Thymus (tissue), 11 donors: ENCODE results near the gene C16orf86. TPM values are rescaled to one million over a fixed set of nuclear protein-coding genes. Genes with fewer than 3 reads are reported as not detected.
A peak's percentile ranks its signal among the peaks of the same experiment; 100 is the strongest.

Experiments
- DNase-seq, 9 donors: peaks; one replicate each; pipeline ENCODE4 v3.0.0-alpha.2; 2013; ENCODE audit warnings: low spot score in 9 of 9, low read depth in 6 of 9, missing footprints in 1 of 9
- H3K27ac ChIP-seq, 2 donors: one replicate each; pipeline ENCODE4 v1.5.1; 2013; ENCODE audit warnings: control low read depth in 1 of 2, low read depth in 1 of 2, low read length in 1 of 2, mild to moderate bottlenecking in 1 of 2, moderate library complexity in 1 of 2
- H3K27me3 ChIP-seq, 2 donors: one replicate each; pipeline ENCODE4 v1.5.1; 2013; ENCODE audit warnings: low read length in 1 of 2; ENCODE audit not compliant: control insufficient read depth in 2 of 2, insufficient read depth in 1 of 2
- H3K36me3 ChIP-seq, 2 donors: one replicate each; pipeline ENCODE4 v1.5.1; 2013; ENCODE audit warnings: low read length in 1 of 2, mild to moderate bottlenecking in 1 of 2, moderate library complexity in 1 of 2; ENCODE audit not compliant: control insufficient read depth in 2 of 2, insufficient read depth in 2 of 2
- H3K4me1 ChIP-seq, 2 donors: one replicate each; pipeline ENCODE4 v1.5.1; 2013; ENCODE audit warnings: low read length in 2 of 2; ENCODE audit not compliant: control insufficient read depth in 2 of 2, insufficient read depth in 2 of 2
- H3K4me3 ChIP-seq, 2 donors: one replicate each; pipeline ENCODE4 v1.5.1; 2013; ENCODE audit warnings: low read length in 2 of 2, control low read depth in 1 of 2, mild to moderate bottlenecking in 1 of 2
- H3K9me3 ChIP-seq, 2 donors: one replicate each; pipeline ENCODE4 v1.5.1; 2013; ENCODE audit warnings: low read length in 1 of 2, mild to moderate bottlenecking in 1 of 2; ENCODE audit not compliant: control insufficient read depth in 2 of 2, insufficient read depth in 1 of 2
- WGBS: extraction: QIAGEN DNeasy Blood & Tissue Kit; methylation state at CpG from one replicate; pipeline ENCODE4 v1.1.7; 2013; 5-methylcytosine and 5-hydroxymethylcytosine counted together
- polyA plus RNA-seq: library from polyadenylated mRNA; stranded (reverse); fragments of 200-250 nt; gene quantifications from one replicate; pipeline ENCODE4 v1.2.3, GENCODE V29; 2013
- total RNA-seq: library from RNA; stranded (reverse); fragments of 120-200 nt; gene quantifications from one replicate; pipeline ENCODE4 v1.2.4, GENCODE V29; 2013
- donor health status: healthy.

Gene C16orf86
- total and polyA plus RNA-seq, 2 donors, result 5.3 to 9.4 TPM

DNA sequence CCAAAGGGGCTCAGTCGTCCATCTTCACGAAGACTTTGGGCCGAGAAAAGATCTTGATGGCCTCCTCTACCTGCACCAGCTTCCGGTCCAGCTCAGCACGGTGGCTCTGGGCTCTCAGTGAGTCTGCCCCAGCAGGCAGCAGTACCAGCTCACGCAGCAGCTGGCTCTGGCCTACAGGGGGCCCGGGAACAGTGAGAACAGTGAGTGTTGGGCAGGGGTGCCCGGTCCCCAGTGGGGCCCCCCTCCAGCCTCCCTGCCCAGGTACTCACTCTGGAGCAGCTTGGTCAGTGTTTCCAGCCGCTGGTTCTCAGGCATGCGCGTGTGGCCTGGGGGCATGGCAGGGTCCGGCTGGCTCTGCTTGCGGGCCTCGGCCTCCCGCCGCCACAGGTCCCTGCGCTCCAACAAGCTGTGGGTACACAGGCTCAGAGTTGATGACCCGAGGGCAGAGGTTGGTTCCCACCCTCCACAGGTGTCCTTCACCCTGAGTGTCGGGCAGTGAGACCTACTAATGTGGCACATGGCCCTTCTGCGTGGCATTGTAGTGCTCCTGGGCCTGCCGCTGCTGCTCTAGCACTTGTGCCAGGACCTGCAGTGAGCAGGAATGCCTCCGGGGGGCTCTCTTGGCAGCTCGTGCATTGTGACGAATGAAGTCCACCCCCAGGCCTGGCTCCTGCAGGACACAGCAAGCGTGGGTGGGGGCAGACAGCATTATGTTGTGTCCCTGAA, 3.3 kb upstream of the C16orf86 start:
- Histone ChIP-seq H3K27me3 (peaks cover 0 to 9% of the 10 kb centered on the region in 2 donors), H3K27ac (no peak overlapping the region), H3K4me3 (no peak overlapping the region), H3K9me3 (no peaks in the 10 kb centered on the region), H3K4me1 (peaks cover 30 to 51% of the 10 kb centered on the region in 2 donors), H3K36me3 (peaks cover 12 to 18% of the 10 kb centered on the region in 2 donors)
- WGBS, result 93% methylated on average over 25 of the region's 25 CpGs
- DNase-seq, result no peak

DNA sequence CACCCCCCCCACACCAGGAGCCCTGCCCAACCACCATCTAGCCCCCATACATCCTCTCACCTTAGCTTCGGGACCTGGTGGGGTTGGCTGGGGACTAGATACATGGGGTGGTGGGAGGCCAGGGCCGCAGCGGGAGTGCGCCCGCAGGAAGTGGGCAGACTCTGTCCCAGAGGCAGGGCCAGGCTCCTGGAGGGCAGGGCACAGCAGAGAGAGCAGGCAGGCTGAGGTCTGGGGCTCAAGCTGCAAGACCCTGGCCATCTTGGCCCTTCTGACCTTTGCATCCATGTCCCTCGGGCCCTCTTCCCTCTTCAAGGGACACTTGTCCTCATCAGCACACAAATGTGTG, 2.8 kb upstream of the C16orf86 start:
- DNase-seq, result no peak
- peaks cover 0 to 9% of the 10 kb centered on the region in 2 donors for H3K27me3 ChIP-seq
- no peaks in the 10 kb centered on the region for H3K9me3 ChIP-seq
- H3K36me3 ChIP-seq, result peaks cover 8 to 15% of the 10 kb centered on the region in 2 donors
- no peak overlapping the region for H3K27ac ChIP-seq
- H3K4me1 ChIP-seq, result peaks cover 31 to 49% of the 10 kb centered on the region in 2 donors
- WGBS, result 99% methylated on average over 6 of the region's 6 CpGs
- H3K4me3 ChIP-seq, result no peak overlapping the region

DNA sequence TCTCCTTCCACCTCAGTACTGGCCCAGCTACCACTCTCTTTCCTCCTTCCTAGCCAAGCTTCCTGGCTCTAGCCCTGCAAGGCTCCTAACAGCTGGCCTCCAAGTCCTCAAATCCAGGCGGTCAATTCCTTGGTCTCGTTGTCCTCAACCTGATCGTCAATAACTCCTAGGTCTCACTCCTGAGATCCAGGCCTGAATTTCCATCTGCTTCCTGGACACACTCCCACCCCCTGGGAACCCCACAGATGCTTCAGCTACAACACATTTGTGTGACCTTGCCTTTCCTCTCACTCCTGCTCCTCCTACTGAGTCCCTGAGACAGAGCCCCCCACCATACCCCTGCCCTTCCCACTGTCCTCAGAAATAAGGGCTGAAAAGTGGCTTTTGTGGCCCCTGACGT, 2.4 kb upstream of the C16orf86 start:
- Histone ChIP-seq H3K4me3 (no peak overlapping the region), H3K9me3 (no peaks in the 10 kb centered on the region), H3K36me3 (peaks cover 8 to 15% of the 10 kb centered on the region in 2 donors), H3K27me3 (peaks cover 0 to 9% of the 10 kb centered on the region in 2 donors), H3K27ac (no peak overlapping the region), H3K4me1 (peaks cover 27 to 45% of the 10 kb centered on the region in 2 donors)
- 99% methylated on average over 4 of the region's 4 CpGs for WGBS
- no peak for DNase-seq

GRCh38 chr16:67664871-67665270, 1.7 kb upstream of the C16orf86 start:
- Histone ChIP-seq H3K36me3 (peaks cover 8 to 15% of the 10 kb centered on the region in 2 donors), H3K27me3 (peaks cover 0 to 9% of the 10 kb centered on the region in 2 donors), H3K4me1 (peaks cover 25 to 41% of the 10 kb centered on the region in 2 donors), H3K27ac (no peak overlapping the region), H3K9me3 (no peaks in the 10 kb centered on the region), H3K4me3 (no peak overlapping the region)
- 98% methylated on average over 7 of the region's 7 CpGs for WGBS
- no peak for DNase-seq

GRCh38 chr16:67665598-67665997, 1.0 kb upstream of the C16orf86 start:
- no peak for DNase-seq
- 83% methylated on average over 5 of the region's 5 CpGs for WGBS
- H3K27ac ChIP-seq, result no peak overlapping the region

GRCh38 chr16:67666032-67666551, 522 bp upstream of the C16orf86 start:
- DNase-seq, result peak in 1 of 9 donors; percentile 28
- H3K36me3 ChIP-seq, result peaks cover 8 to 15% of the 10 kb centered on the region in 2 donors
- peaks cover 24 to 34% of the 10 kb centered on the region in 2 donors for H3K4me1 ChIP-seq
- peak overlapping the region; percentile 58 to 90 for H3K4me3 ChIP-seq
- H3K27me3 ChIP-seq, result peaks cover 0 to 9% of the 10 kb centered on the region in 2 donors
- no peak overlapping the region for H3K27ac ChIP-seq
- 3% methylated on average over 46 of the region's 46 CpGs for WGBS
- H3K9me3 ChIP-seq, result no peaks in the 10 kb centered on the region

More at GRCh38 chr16:67665598-67665997, 1.0 kb upstream of the C16orf86 start:
- peaks cover 8 to 15% of the 10 kb centered on the region in 2 donors for H3K36me3 ChIP-seq
- no peaks in the 10 kb centered on the region for H3K9me3 ChIP-seq
- H3K4me3 ChIP-seq, result peak overlapping the region in 1 of 2 donors; percentile 58
- peaks cover 0 to 9% of the 10 kb centered on the region in 2 donors for H3K27me3 ChIP-seq
- peaks cover 25 to 37% of the 10 kb centered on the region in 2 donors for H3K4me1 ChIP-seq

- peak overlapping the region; percentile 58 to 90 for H3K4me3 ChIP-seq
- peaks cover 0 to 5% of the 10 kb centered on the region in 2 donors for H3K27me3 ChIP-seq
- no peaks in the 10 kb centered on the region for H3K9me3 ChIP-seq
- peaks cover 19 to 25% of the 10 kb centered on the region in 2 donors for H3K4me1 ChIP-seq
- no peak for DNase-seq
- H3K27ac ChIP-seq, result peak overlapping the region; percentile 56 to 80
- WGBS, result 50% methylated on average over 10 of the region's 10 CpGs
- H3K36me3 ChIP-seq, result peaks cover 6 to 8% of the 10 kb centered on the region in 2 donors
Measured at GRCh38 chr16:67667453-67667816, 821 bp downstream of the C16orf86 start.

DNA sequence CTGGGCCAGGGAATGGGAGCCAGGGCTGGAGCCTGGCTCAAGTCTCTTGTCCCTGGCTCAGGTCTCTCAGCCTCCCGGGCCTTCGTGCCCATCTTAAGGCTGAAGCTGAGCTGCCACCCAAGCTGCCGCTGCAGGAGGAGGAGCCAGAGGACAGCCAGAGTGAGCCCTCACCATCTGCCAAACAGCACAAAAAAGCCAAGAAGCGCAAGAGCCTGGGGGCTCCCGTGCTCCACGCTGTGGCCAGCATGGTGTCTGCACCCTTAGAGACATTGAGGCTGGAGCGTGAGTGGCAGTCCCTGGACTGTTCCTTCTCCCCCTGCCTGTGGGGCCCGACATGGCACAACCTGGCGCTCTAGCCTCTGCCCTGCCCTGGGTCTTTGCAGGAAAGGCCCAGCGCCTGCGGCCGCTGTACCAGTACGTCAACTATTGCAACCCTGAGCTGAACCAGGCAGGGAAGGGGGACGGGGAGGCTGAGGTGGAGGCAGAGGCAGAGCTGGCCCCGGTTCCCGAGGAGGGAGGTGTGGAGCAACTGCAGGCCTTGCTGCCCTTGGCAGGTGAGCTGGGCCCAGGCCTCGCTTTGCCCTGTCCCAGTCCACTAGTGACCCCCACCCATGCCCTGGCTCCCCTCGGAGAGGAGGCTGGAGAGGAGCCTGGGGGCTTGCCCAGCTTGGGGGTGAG, 1.3 kb downstream of the C16orf86 start:
- Histone ChIP-seq H3K4me3 (peak overlapping the region; percentile 58 to 90), H3K36me3 (peaks cover under 1 to 3% of the 10 kb centered on the region in 2 donors), H3K27ac (peak overlapping the region; percentile 56 to 80), H3K9me3 (no peaks in the 10 kb centered on the region), H3K4me1 (peaks cover 19 to 26% of the 10 kb centered on the region in 2 donors), H3K27me3 (peaks cover 0 to 5% of the 10 kb centered on the region in 2 donors)
- DNase-seq, result peak; percentile 75 to 95 (median 83)
- WGBS, result 28% methylated on average over 18 of the region's 18 CpGs
